Natural killer cell (primary cell): Measurements from ENCODE around the gene DNAH11. TPM values are rescaled to one million over a fixed set of nuclear protein-coding genes. Genes with fewer than 3 reads are reported as not detected.

Source experiments
- ATAC-seq, 3 donors: fragments of 150-1000 bp in 2 of 3; fragments of 200-7000 bp in 1 of 3; cut with Tn5 transposase; 1 replicate in 1 of 3; 2 replicates in 2 of 3; pipeline ENCODE4 v1.10.0; 2021; ENCODE audit warnings: mild to moderate bottlenecking in 2 of 3, moderate library complexity in 2 of 3
- DNase-seq, 2 donors: peaks; one replicate each; pipeline versions ENCODE4 v3.0.0 to v3.0.0-alpha.2; 2013 to 2021; ENCODE audit warnings: mixed read lengths in 1 of 2
- H3K27ac ChIP-seq: one replicate; pipeline ENCODE4 v1.5.1; 2013; ENCODE audit warnings: mild to moderate bottlenecking, low read length
- H3K27me3 ChIP-seq: one replicate; pipeline ENCODE4 v1.6.1; 2013; ENCODE audit warnings: low read length; ENCODE audit not compliant: control insufficient read depth, insufficient read depth
- H3K36me3 ChIP-seq: one replicate; pipeline ENCODE4 v1.6.1; 2013; ENCODE audit warnings: low read length; ENCODE audit not compliant: control insufficient read depth, insufficient read depth
- H3K4me1 ChIP-seq: one replicate; pipeline ENCODE4 v1.6.1; 2013; ENCODE audit warnings: low read length; ENCODE audit not compliant: control insufficient read depth, insufficient read depth
- H3K4me3 ChIP-seq: one replicate; pipeline ENCODE4 v1.5.1; 2013; ENCODE audit warnings: low read length
- H3K9me3 ChIP-seq: one replicate; pipeline ENCODE4 v1.6.1; 2013; ENCODE audit warnings: low read length; ENCODE audit not compliant: control insufficient read depth, insufficient read depth
- H3K27ac Mint-ChIP-seq, 2 donors: one replicate each; pipeline ENCODE4 v1.8.0; 2022; ENCODE audit warnings: mild to moderate bottlenecking in 2 of 2, mixed read lengths in 2 of 2, moderate library complexity in 1 of 2
- H3K27me3 Mint-ChIP-seq, 2 donors: one replicate each; pipeline ENCODE4 v1.8.0; 2022; ENCODE audit warnings: low read depth in 2 of 2, mixed read lengths in 2 of 2
- H3K36me3 Mint-ChIP-seq: one replicate; pipeline ENCODE4 v1.8.0; 2022; ENCODE audit warnings: mixed read lengths
- H3K4me1 Mint-ChIP-seq, 2 donors: one replicate each; pipeline ENCODE4 v1.8.0; 2022; ENCODE audit warnings: mixed read lengths in 2 of 2
- H3K4me3 Mint-ChIP-seq: one replicate; pipeline ENCODE4 v1.8.0; 2022; ENCODE audit warnings: mild to moderate bottlenecking, moderate library complexity, mixed read lengths
- H3K9me3 Mint-ChIP-seq, 2 donors: one replicate each; pipeline ENCODE4 v1.8.0; 2022; ENCODE audit warnings: mixed read lengths in 2 of 2
- WGBS: methylation state at CpG from one replicate; pipeline ENCODE4 v1.1.7; 2013; ENCODE audit warnings: missing lambda C conversion rate; ENCODE audit not compliant: insufficient coverage; 5-methylcytosine and 5-hydroxymethylcytosine counted together
- intact Hi-C: fragments of 100-400 bp; cut with micrococcal nuclease; formaldehyde crosslinking; loops from one replicate; pipeline ENCODE4 v1.14.2; 2022
- total RNA-seq, 4 donors: library from RNA; stranded (reverse); fragments of 120-200 nt in 1 of 4; gene quantifications; one replicate each; pipeline versions ENCODE4 v1.2.3 to v1.2.4, GENCODE V29; 2013 to 2022
- TF ChIP-seq, protein P1 (sequence below): fragments of 200-600 bp; IDR thresholded peaks from one replicate; pipeline ENCODE4 v1.8.0; 2022; ENCODE audit warnings: antibody characterized with exemption

DNAH11 gene
- total RNA-seq, 3 donors from 2014 or later (not counting 1 experiment from before 2014, with no cell fraction given) = 0.09 to 0.48 (median 0.39) TPM

DNA sequence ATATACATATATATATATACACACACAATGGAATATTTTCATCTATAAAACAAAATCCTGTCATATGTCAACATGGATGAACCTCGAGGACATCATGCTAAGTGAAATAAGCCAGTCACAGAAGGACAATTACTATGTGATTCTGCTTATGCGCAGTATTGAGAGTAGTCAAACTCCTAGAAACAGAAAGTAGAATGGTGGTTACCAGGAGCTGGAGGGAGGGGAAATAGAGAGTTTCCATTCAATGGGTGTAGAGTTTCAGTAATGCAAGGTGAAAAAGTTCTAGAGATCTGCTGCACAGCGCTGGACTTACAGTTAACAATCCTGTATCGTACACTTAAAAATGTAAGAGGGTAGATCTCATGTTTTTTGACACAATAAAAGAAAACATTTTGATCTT is 221.0 kb downstream of the DNAH11 start:
- H3K9me3 Mint-ChIP-seq = no peaks in the 10 kb centered on the region
- no peaks in the 10 kb centered on the region for H3K4me1 Mint-ChIP-seq
- TF ChIP-seq, protein P1, sequence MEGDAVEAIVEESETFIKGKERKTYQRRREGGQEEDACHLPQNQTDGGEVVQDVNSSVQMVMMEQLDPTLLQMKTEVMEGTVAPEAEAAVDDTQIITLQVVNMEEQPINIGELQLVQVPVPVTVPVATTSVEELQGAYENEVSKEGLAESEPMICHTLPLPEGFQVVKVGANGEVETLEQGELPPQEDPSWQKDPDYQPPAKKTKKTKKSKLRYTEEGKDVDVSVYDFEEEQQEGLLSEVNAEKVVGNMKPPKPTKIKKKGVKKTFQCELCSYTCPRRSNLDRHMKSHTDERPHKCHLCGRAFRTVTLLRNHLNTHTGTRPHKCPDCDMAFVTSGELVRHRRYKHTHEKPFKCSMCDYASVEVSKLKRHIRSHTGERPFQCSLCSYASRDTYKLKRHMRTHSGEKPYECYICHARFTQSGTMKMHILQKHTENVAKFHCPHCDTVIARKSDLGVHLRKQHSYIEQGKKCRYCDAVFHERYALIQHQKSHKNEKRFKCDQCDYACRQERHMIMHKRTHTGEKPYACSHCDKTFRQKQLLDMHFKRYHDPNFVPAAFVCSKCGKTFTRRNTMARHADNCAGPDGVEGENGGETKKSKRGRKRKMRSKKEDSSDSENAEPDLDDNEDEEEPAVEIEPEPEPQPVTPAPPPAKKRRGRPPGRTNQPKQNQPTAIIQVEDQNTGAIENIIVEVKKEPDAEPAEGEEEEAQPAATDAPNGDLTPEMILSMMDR = no peak
- no peaks in the 10 kb centered on the region for H3K36me3 ChIP-seq
- H3K36me3 Mint-ChIP-seq = no peaks in the 10 kb centered on the region
- intact Hi-C loops = loop anchor here (10.0 kb wide), 1 partner anchor 509 kb away; no protein-coding TSS in a partner anchor
- no peaks in the 10 kb centered on the region for H3K27me3 ChIP-seq
- ATAC-seq (no peak), DNase-seq (no peak)
- H3K27ac Mint-ChIP-seq = no peak overlapping the region
- no peak overlapping the region for H3K4me3 Mint-ChIP-seq
- H3K4me1 ChIP-seq = no peaks in the 10 kb centered on the region
- H3K4me3 ChIP-seq = no peak overlapping the region
- H3K9me3 ChIP-seq = no peaks in the 10 kb centered on the region
- H3K27ac ChIP-seq = no peak overlapping the region
- peaks cover 2 to 33% of the 10 kb centered on the region in 2 donors for H3K27me3 Mint-ChIP-seq
- WGBS = 73% methylated on average over 2 of the region's 4 CpGs

DNA sequence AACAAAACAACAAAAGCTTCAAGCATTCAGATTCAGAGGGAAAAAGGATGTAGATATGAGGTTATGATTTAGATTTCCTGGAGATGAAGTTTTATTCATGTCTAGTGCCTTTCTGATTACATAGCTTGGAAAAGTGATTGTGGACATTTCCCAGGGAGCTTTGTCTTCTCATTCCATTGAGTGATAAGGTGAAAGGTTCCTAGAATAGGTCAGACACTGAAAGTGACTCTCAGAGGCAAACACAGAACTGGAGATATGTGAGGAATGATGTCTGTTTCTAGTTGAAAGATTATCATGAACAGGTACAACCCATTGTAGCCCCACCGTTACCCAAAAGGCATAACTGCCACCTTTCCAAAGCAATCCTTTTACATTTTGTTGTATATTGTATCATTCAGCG is 223.4 kb downstream of the DNAH11 start:
- intact Hi-C loops = loop anchor here (10.0 kb wide), 1 partner anchor 511 kb away; no protein-coding TSS in a partner anchor
- peaks cover 0 to 26% of the 10 kb centered on the region in 2 donors for H3K27me3 Mint-ChIP-seq

DNA sequence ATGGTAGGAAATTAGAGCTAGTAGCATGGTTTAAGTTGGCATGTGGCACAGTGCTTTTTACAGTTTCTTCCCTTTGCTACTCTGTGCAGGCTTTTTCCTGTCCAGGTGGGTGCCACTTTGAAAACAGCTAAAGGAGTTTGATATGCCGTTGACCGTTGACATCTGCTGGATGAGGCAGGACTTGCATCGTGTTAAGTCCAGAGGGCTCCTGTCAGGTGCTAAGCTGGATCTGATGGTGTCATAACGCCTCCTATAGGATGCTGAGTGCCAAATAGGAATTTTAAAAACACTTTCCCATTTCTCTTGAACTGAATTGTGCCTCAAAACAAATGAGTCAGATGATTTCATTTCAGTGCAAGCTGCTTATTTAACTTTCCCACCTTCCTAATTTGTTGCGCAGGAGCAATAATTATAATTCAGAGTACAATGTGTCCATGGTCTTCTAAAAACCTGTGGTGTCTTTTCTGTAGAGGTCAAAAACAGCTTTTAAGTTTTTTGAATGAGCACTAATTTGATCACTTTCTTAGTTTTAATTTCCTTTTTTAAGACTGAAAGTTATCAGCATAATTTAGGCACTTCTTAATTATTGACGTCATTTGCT is 224.6 kb downstream of the DNAH11 start:
- Histone ChIP-seq H3K4me1 (no peaks in the 10 kb centered on the region), H3K4me3 (no peak overlapping the region), H3K9me3 (no peaks in the 10 kb centered on the region), H3K36me3 (no peaks in the 10 kb centered on the region), H3K27me3 (no peaks in the 10 kb centered on the region), H3K27ac (no peak overlapping the region)
- intact Hi-C loops = loop anchor here (10.0 kb wide), 1 partner anchor 513 kb away; no protein-coding TSS in a partner anchor
- H3K36me3 Mint-ChIP-seq = no peaks in the 10 kb centered on the region
- H3K4me3 Mint-ChIP-seq = no peak overlapping the region
- H3K27ac Mint-ChIP-seq = no peak overlapping the region
- ATAC-seq = peak in 1 of 3 donors; percentile 59
- H3K9me3 Mint-ChIP-seq = no peaks in the 10 kb centered on the region
- TF ChIP-seq, protein P1 = no peak
- peaks cover 4 to 32% of the 10 kb centered on the region in 2 donors for H3K27me3 Mint-ChIP-seq
- DNase-seq = peak in 1 of 2 donors; percentile 30
- peaks cover 0 to 5% of the 10 kb centered on the region in 2 donors for H3K4me1 Mint-ChIP-seq
- 37% methylated on average over 6 of the region's 6 CpGs for WGBS

More for the DNA sequence above, 223.4 kb downstream of the DNAH11 start:
- H3K27me3 ChIP-seq = no peaks in the 10 kb centered on the region
- no peak for ATAC-seq
- no peak overlapping the region for H3K27ac ChIP-seq
- H3K9me3 Mint-ChIP-seq = no peaks in the 10 kb centered on the region
- H3K4me3 ChIP-seq = no peak overlapping the region
- no peaks in the 10 kb centered on the region for H3K4me1 ChIP-seq
- DNase-seq = no peak
- no peaks in the 10 kb centered on the region for H3K36me3 Mint-ChIP-seq
- no peak overlapping the region for H3K4me3 Mint-ChIP-seq
- no peaks in the 10 kb centered on the region for H3K4me1 Mint-ChIP-seq
- no peak overlapping the region for H3K27ac Mint-ChIP-seq
- WGBS = no CpG with 5 or more reads among the region's 2 CpGs
- no peaks in the 10 kb centered on the region for H3K9me3 ChIP-seq
- TF ChIP-seq, protein P1 = no peak
- H3K36me3 ChIP-seq = no peaks in the 10 kb centered on the region
